NT2/D1 (cell line): ENCODE results near the gene ZNF655.

Experiments
- DNase-seq: peaks from one replicate; pipeline ENCODE4 v3.0.0-alpha.2; 2011; ENCODE audit warnings: low read depth, low spot score
- H3K27me3 ChIP-seq: 2 replicates; pipeline ENCODE4 v1.6.0; 2011; ENCODE audit warnings: mild to moderate bottlenecking; ENCODE audit not compliant: insufficient read length, insufficient read depth
- H3K36me3 ChIP-seq: 2 replicates; pipeline ENCODE4 v1.6.1; 2011; ENCODE audit warnings: mild to moderate bottlenecking, low read length, mixed read lengths; ENCODE audit not compliant: insufficient read depth, insufficient read length
- H3K4me1 ChIP-seq: 2 replicates; pipeline ENCODE4 v1.5.1; 2011; ENCODE audit not compliant: insufficient read depth, insufficient read length
- H3K4me3 ChIP-seq: 2 replicates; pipeline ENCODE4 v1.5.1; 2011; ENCODE audit warnings: low read depth; ENCODE audit not compliant: insufficient read length
- H3K9ac ChIP-seq: 2 replicates; pipeline ENCODE4 v1.6.0; 2011; ENCODE audit warnings: low read depth; ENCODE audit not compliant: insufficient read length
- H3K9me3 ChIP-seq: 2 replicates; pipeline ENCODE4 v1.5.1; 2011; ENCODE audit warnings: mild to moderate bottlenecking, low read length; ENCODE audit not compliant: insufficient read depth
- SUZ12 ChIP-seq: IDR thresholded peaks from 2 replicates; pipeline ENCODE4 v1.6.1; 2011; ENCODE audit not compliant: insufficient read length, insufficient read depth; ENCODE audit errors: extremely low read depth
- YY1 ChIP-seq: IDR thresholded peaks from 2 replicates; pipeline ENCODE4 v1.6.1; 2011; ENCODE audit not compliant: insufficient read length, insufficient read depth
- ZNF274 ChIP-seq: IDR thresholded peaks from 2 replicates; pipeline ENCODE4 v1.6.1; 2011; ENCODE audit warnings: mild to moderate bottlenecking, low read depth, low read length

ZNF655 gene

GRCh38 chr7:99553039-99553438 is 5.4 kb upstream of the ZNF655 start:
- Histone ChIP-seq H3K27me3 (no peaks in the 10 kb centered on the region), H3K9me3 (no peaks in the 10 kb centered on the region), H3K4me1 (no peaks in the 10 kb centered on the region), H3K36me3 (peaks cover 34% of the 10 kb centered on the region), H3K9ac (no peak overlapping the region), H3K4me3 (no peak overlapping the region)
- TF ChIP-seq SUZ12 (no peak), YY1 (no peak), ZNF274 (no peak)
- DNase-seq: no peak

GRCh38 chr7:99554939-99555338 is 3.5 kb upstream of the ZNF655 start:
- no peak for TF ChIP-seq YY1
- no peak for TF ChIP-seq ZNF274
- TF ChIP-seq SUZ12: no peak
- no peak for DNase-seq

GRCh38 chr7:99557196-99557607 is 1.2 kb upstream of the ZNF655 start:
- H3K4me1 ChIP-seq: peaks cover 2% of the 10 kb centered on the region
- peak overlapping the region; percentile 100 for H3K9ac ChIP-seq
- TF ChIP-seq SUZ12 (no peak), ZNF274 (no peak), YY1 (no peak)
- H3K27me3 ChIP-seq: no peaks in the 10 kb centered on the region
- H3K4me3 ChIP-seq: peak overlapping the region; percentile 96
- H3K9me3 ChIP-seq: no peaks in the 10 kb centered on the region
- DNase-seq: no peak
- H3K36me3 ChIP-seq: peaks cover 51% of the 10 kb centered on the region

More at GRCh38 chr7:99554939-99555338, 3.5 kb upstream of the ZNF655 start:
- H3K9me3 ChIP-seq: no peaks in the 10 kb centered on the region
- no peak overlapping the region for H3K4me3 ChIP-seq
- H3K36me3 ChIP-seq: peaks cover 29% of the 10 kb centered on the region
- H3K9ac ChIP-seq: no peak overlapping the region
- no peaks in the 10 kb centered on the region for H3K4me1 ChIP-seq
- H3K27me3 ChIP-seq: no peaks in the 10 kb centered on the region

- Histone ChIP-seq H3K4me1 (peaks cover 2% of the 10 kb centered on the region), H3K4me3 (peak overlapping the region; percentile 96), H3K9me3 (no peaks in the 10 kb centered on the region), H3K9ac (peak overlapping the region; percentile 100), H3K27me3 (no peaks in the 10 kb centered on the region), H3K36me3 (peaks cover 55% of the 10 kb centered on the region)
- TF ChIP-seq YY1 (no peak), ZNF274 (no peak), SUZ12 (no peak)
- DNase-seq: no peak
Observed at GRCh38 chr7:99557940-99558305, 519 bp upstream of the ZNF655 start.

- no peak for DNase-seq
- no peaks in the 10 kb centered on the region for H3K9me3 ChIP-seq
- peaks cover 54% of the 10 kb centered on the region for H3K36me3 ChIP-seq
- peak overlapping the region; percentile 96 for H3K4me3 ChIP-seq
- peaks cover 2% of the 10 kb centered on the region for H3K4me1 ChIP-seq
- no peak for TF ChIP-seq YY1
- TF ChIP-seq ZNF274: no peak
- no peak for TF ChIP-seq SUZ12
- H3K27me3 ChIP-seq: no peaks in the 10 kb centered on the region
- peak overlapping the region; percentile 100 for H3K9ac ChIP-seq
Observed at GRCh38 chr7:99559175-99559915, 903 bp downstream of the ZNF655 start.

- peaks cover 58% of the 10 kb centered on the region for H3K36me3 ChIP-seq
- peaks cover 2% of the 10 kb centered on the region for H3K4me1 ChIP-seq
- no peak overlapping the region for H3K9ac ChIP-seq
- H3K4me3 ChIP-seq: no peak overlapping the region
- DNase-seq: no peak
- no peaks in the 10 kb centered on the region for H3K9me3 ChIP-seq
- TF ChIP-seq YY1 (no peak), SUZ12 (no peak), ZNF274 (no peak)
- no peaks in the 10 kb centered on the region for H3K27me3 ChIP-seq
Observed at GRCh38 chr7:99560834-99561736, 2.6 kb downstream of the ZNF655 start.

GRCh38 chr7:99561737-99562051 is 3.3 kb downstream of the ZNF655 start:
- Histone ChIP-seq H3K27me3 (no peaks in the 10 kb centered on the region), H3K9me3 (no peaks in the 10 kb centered on the region), H3K4me1 (peaks cover 2% of the 10 kb centered on the region), H3K36me3 (peaks cover 59% of the 10 kb centered on the region), H3K4me3 (no peak overlapping the region), H3K9ac (no peak overlapping the region)
- no peak for DNase-seq
- no peak for TF ChIP-seq ZNF274
- no peak for TF ChIP-seq SUZ12
- no peak for TF ChIP-seq YY1
